Loucy (cell line): ENCODE data around the gene MXD4.

Experiments
- H2AFZ ChIP-seq: fragments of 200-600 bp; sonication (generic); 2 replicates; pipeline ENCODE4 v1.6.0; 2016; ENCODE audit warnings: antibody characterized with exemption, mild to moderate bottlenecking, low read length, moderate library complexity
- H3F3A ChIP-seq: fragments of 200-600 bp; 2 replicates; pipeline ENCODE4 v1.6.0; 2016; ENCODE audit warnings: antibody characterized with exemption, low read depth, mild to moderate bottlenecking
- H3K27me3 ChIP-seq: fragments of 200-600 bp; sonication (generic); 2 replicates; pipeline ENCODE4 v1.6.1; 2014; ENCODE audit warnings: low read length, mild to moderate bottlenecking; ENCODE audit not compliant: insufficient read depth, poor library complexity, severe bottlenecking
- H3K36me3 ChIP-seq: fragments of 200-600 bp; sonication (generic); 2 replicates; pipeline ENCODE4 v1.6.1; 2016; ENCODE audit warnings: low read length; ENCODE audit not compliant: insufficient read depth
- H3K4me1 ChIP-seq: fragments of 200-600 bp; sonication (generic); 2 replicates; pipeline ENCODE4 v1.5.1; 2014; ENCODE audit warnings: low read length, mild to moderate bottlenecking; ENCODE audit not compliant: insufficient read depth, poor library complexity, severe bottlenecking
- H3K4me2 ChIP-seq: fragments of 200-600 bp; sonication (generic); 2 replicates; pipeline ENCODE4 v1.6.0; 2014; ENCODE audit warnings: antibody characterized with exemption, low read length, low read depth, mild to moderate bottlenecking; ENCODE audit not compliant: poor library complexity, severe bottlenecking
- H3K4me3 ChIP-seq: fragments of 200-600 bp; sonication (generic); 2 replicates; pipeline ENCODE4 v1.5.1; 2014; ENCODE audit warnings: low read length, mild to moderate bottlenecking, mixed read lengths; ENCODE audit not compliant: poor library complexity, severe bottlenecking
- H3K79me2 ChIP-seq: fragments of 200-600 bp; sonication (generic); 2 replicates; pipeline ENCODE4 v1.6.1; 2014; ENCODE audit warnings: low read length; ENCODE audit not compliant: insufficient read depth
- H3K9ac ChIP-seq: fragments of 200-600 bp; sonication (generic); 2 replicates; pipeline ENCODE4 v1.6.0; 2014; ENCODE audit warnings: mild to moderate bottlenecking, low read depth, low read length, moderate library complexity; ENCODE audit not compliant: poor library complexity, severe bottlenecking
- H3K9me2 ChIP-seq: fragments of 200-600 bp; sonication (generic); replicated peaks from 2 replicates; pipeline ENCODE4 v1.6.1; 2016; ENCODE audit warnings: low read depth, low read length, mixed read lengths
- H3K9me3 ChIP-seq: fragments of 200-600 bp; sonication (generic); 2 replicates; pipeline ENCODE4 v1.6.1; 2014; ENCODE audit warnings: mild to moderate bottlenecking, antibody characterized with exemption, low read length, low read depth; ENCODE audit not compliant: insufficient read depth
- H4K20me1 ChIP-seq: fragments of 200-600 bp; sonication (generic); 2 replicates; pipeline ENCODE4 v1.6.0; 2014; ENCODE audit warnings: antibody characterized with exemption, low read length, mild to moderate bottlenecking; ENCODE audit not compliant: insufficient read depth, poor library complexity, severe bottlenecking
- CTCF ChIP-seq: fragments of 200-600 bp; sonication (generic); conservative IDR thresholded peaks from 2 replicates; pipeline ENCODE4 v1.5.1; 2014; ENCODE audit warnings: mild to moderate bottlenecking, antibody characterized with exemption, low read length
- EZH2phosphoT487 ChIP-seq: fragments of 200-600 bp; IDR thresholded peaks from 2 replicates; pipeline ENCODE4 v1.6.1; 2018; ENCODE audit warnings: antibody characterized with exemption, mild to moderate bottlenecking, moderate library complexity, borderline replicate concordance

MXD4 gene

GRCh38 chr4:2270341-2271165 lies 8.6 kb upstream of the MXD4 start:
- no peaks in the 10 kb centered on the region for H3F3A ChIP-seq
- H3K9ac ChIP-seq, result no peak overlapping the region
- TF ChIP-seq EZH2phosphoT487 (no peak), CTCF (no peak)
- no peaks in the 10 kb centered on the region for H3K79me2 ChIP-seq
- no peaks in the 10 kb centered on the region for H3K36me3 ChIP-seq
- no peaks in the 10 kb centered on the region for H3K9me2 ChIP-seq
- H3K4me1 ChIP-seq, result peaks cover 16% of the 10 kb centered on the region
- H3K9me3 ChIP-seq, result no peaks in the 10 kb centered on the region
- no peak overlapping the region for H2AFZ ChIP-seq
- H4K20me1 ChIP-seq, result no peaks in the 10 kb centered on the region
- no peaks in the 10 kb centered on the region for H3K27me3 ChIP-seq
- no peak overlapping the region for H3K4me2 ChIP-seq
- H3K4me3 ChIP-seq, result no peak overlapping the region

- H3K9ac ChIP-seq, result no peak overlapping the region
- H3K27me3 ChIP-seq, result no peaks in the 10 kb centered on the region
- no peak overlapping the region for H2AFZ ChIP-seq
- H3K4me1 ChIP-seq, result peaks cover 16% of the 10 kb centered on the region
- H3K36me3 ChIP-seq, result no peaks in the 10 kb centered on the region
- no peaks in the 10 kb centered on the region for H3K9me2 ChIP-seq
- H3K9me3 ChIP-seq, result no peaks in the 10 kb centered on the region
- no peaks in the 10 kb centered on the region for H3K79me2 ChIP-seq
- TF ChIP-seq CTCF (no peak), EZH2phosphoT487 (no peak)
- no peak overlapping the region for H3K4me3 ChIP-seq
- H3K4me2 ChIP-seq, result no peak overlapping the region
- no peaks in the 10 kb centered on the region for H4K20me1 ChIP-seq
- no peaks in the 10 kb centered on the region for H3F3A ChIP-seq
These were observed 7.8 kb upstream of the MXD4 start for GRCh38 chr4:2269618-2270163.

GRCh38 chr4:2269206-2269531 lies 7.3 kb upstream of the MXD4 start:
- Histone ChIP-seq H3K27me3 (no peaks in the 10 kb centered on the region), H3K4me3 (no peak overlapping the region), H3F3A (no peaks in the 10 kb centered on the region), H3K9ac (no peak overlapping the region), H3K9me2 (no peaks in the 10 kb centered on the region), H3K79me2 (no peaks in the 10 kb centered on the region), H3K4me2 (no peak overlapping the region), H4K20me1 (no peaks in the 10 kb centered on the region), H2AFZ (no peak overlapping the region), H3K36me3 (no peaks in the 10 kb centered on the region), H3K4me1 (peaks cover 16% of the 10 kb centered on the region), H3K9me3 (no peaks in the 10 kb centered on the region)
- TF ChIP-seq EZH2phosphoT487 (no peak), CTCF (no peak)
